Urinary bladder (tissue), 4 donors: Measurements from ENCODE around the gene CCNL2. TPM values are rescaled to one million over a fixed set of nuclear protein-coding genes. Genes with fewer than 3 reads are reported as not detected.
"Not testable (repeated sequence)": the region's sequence is repeated elsewhere in the genome, so short reads cannot be mapped to it uniquely, and the experiment has no call there.

Source experiments
- DNase-seq: peaks from one replicate; pipeline ENCODE4 v3.0.0-alpha.2; 2015; ENCODE audit errors: extremely low spot score
- H3K27ac ChIP-seq: one replicate; pipeline ENCODE4 v1.5.1; 2013; ENCODE audit warnings: low read depth, mild to moderate bottlenecking, moderate library complexity
- H3K36me3 ChIP-seq: one replicate; pipeline ENCODE4 v1.6.1; 2013; ENCODE audit warnings: mild to moderate bottlenecking, moderate library complexity; ENCODE audit not compliant: insufficient read depth
- H3K4me1 ChIP-seq: one replicate; pipeline ENCODE4 v1.6.1; 2013; ENCODE audit warnings: mild to moderate bottlenecking, moderate library complexity; ENCODE audit not compliant: insufficient read depth
- H3K4me3 ChIP-seq: one replicate; pipeline ENCODE4 v1.5.1; 2013; ENCODE audit warnings: low read depth, low read length
- WGBS: extraction: QIAGEN DNeasy Blood & Tissue Kit; methylation state at CpG from one replicate; pipeline ENCODE4 v1.1.7; 2013; 5-methylcytosine and 5-hydroxymethylcytosine counted together
- polyA plus RNA-seq: library from polyadenylated mRNA; stranded (reverse); fragments of 200-250 nt; gene quantifications from one replicate; pipeline ENCODE4 v1.2.3, GENCODE V29; 2013
- total RNA-seq: library from RNA; depleted of rRNA; stranded (reverse); fragments of >200 nt; gene quantifications from one replicate; pipeline ENCODE4 v1.2.3, GENCODE V29; 2014
- donor health status: healthy with polysubstance abuse.
- donor health status: healthy.

CCNL2 gene
- total and polyA plus RNA-seq, 2 donors, result 146 to 226 TPM

DNA sequence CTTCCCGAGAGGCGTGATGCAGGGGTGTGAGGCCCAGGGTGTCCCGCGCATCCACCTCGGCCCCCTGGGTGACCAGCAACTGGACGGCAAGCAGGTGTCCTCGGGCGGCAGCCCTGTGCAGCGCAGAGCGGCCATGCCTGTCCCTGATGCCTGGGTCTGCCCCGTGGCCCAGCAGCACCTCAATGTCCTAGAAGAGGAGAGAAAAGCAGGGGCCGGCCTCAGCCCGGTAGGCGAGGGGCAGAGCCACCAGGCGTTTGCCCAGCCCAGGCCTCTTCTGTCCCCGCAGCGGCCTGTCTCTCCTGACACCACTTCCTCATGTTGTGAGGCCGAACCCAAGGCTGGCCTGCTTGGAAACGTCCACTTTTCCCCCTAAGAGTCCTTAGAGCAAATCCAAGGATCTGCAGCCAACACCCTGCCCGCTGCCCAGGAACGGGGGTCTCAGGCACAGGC, 20.3 kb upstream of the CCNL2 start:
- Histone ChIP-seq H3K27ac (peak overlapping the region; percentile 42), H3K36me3 (no peaks in the 10 kb centered on the region), H3K4me1 (no peaks in the 10 kb centered on the region), H3K4me3 (peak overlapping the region; percentile 69)
- WGBS, result 84% methylated on average over 21 of the region's 21 CpGs
- no peak for DNase-seq

- no peak overlapping the region for H3K4me3 ChIP-seq
- no peak overlapping the region for H3K27ac ChIP-seq
- H3K4me1 ChIP-seq, result no peaks in the 10 kb centered on the region
- no peak for DNase-seq
- 91% methylated on average over 26 of the region's 26 CpGs for WGBS
- no peaks in the 10 kb centered on the region for H3K36me3 ChIP-seq
These were observed 19.6 kb upstream of the CCNL2 start for GRCh38 chr1:1418464-1419362.

- H3K4me1 ChIP-seq, DNase-seq: not testable (repeated sequence)
These were observed 18.8 kb upstream of the CCNL2 start for GRCh38 chr1:1417825-1418463.

GRCh38 chr1:1417396-1417795, 18.3 kb upstream of the CCNL2 start:
- not testable (repeated sequence) for DNase-seq, H3K4me3 ChIP-seq, H3K27ac ChIP-seq, H3K36me3 ChIP-seq, H3K4me1 ChIP-seq
- 73% methylated on average over 5 of the region's 5 CpGs for WGBS

More at GRCh38 chr1:1417825-1418463, 18.8 kb upstream of the CCNL2 start:
- not testable (repeated sequence) for H3K36me3 ChIP-seq, H3K4me3 ChIP-seq, H3K27ac ChIP-seq
- WGBS, result 82% methylated on average over 25 of the region's 25 CpGs

- WGBS, result 72% methylated on average over 13 of the region's 13 CpGs
- no peak overlapping the region for H3K4me3 ChIP-seq
- H3K27ac ChIP-seq, result no peak overlapping the region
- no peaks in the 10 kb centered on the region for H3K36me3 ChIP-seq
- DNase-seq, result no peak
- no peaks in the 10 kb centered on the region for H3K4me1 ChIP-seq
These were observed 16.6 kb upstream of the CCNL2 start for GRCh38 chr1:1415751-1416150.

DNA sequence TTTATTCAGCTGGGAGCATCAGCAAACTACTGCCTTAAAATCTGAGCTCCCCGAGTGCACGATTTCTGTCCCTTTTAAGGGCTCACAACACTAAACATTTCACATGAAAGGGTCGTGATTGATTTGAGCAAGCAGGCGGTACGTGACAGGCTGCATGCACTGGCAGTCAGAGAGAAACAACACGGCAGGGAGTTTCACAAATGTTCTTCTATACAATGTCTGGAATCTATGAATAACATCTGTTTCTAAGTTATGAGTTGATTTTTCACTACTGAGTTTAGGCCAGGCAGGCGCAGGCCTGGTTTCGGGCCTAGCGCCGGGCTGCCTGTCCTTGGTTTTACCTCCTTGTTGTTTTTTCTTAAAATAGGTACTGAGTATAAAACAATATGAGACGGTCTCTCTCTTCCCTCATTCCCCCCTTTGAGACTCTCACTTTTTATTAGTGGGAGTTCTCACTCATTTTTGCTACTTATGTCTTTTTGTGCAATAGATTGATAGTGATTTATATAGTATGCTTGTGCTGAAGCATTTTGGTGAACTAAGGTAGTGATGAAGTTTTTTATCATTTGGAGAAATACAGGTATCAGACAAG, 13.3 kb upstream of the CCNL2 start:
- 95% methylated on average over 11 of the region's 11 CpGs for WGBS
- DNase-seq, result not testable (repeated sequence)

GRCh38 chr1:1411626-1412025, 12.5 kb upstream of the CCNL2 start:
- no peak overlapping the region for H3K27ac ChIP-seq
- H3K4me1 ChIP-seq, result no peaks in the 10 kb centered on the region
- no peak for DNase-seq
- H3K36me3 ChIP-seq, result no peaks in the 10 kb centered on the region
- 90% methylated on average over 13 of the region's 13 CpGs for WGBS
- H3K4me3 ChIP-seq, result no peak overlapping the region

More for the DNA sequence above, 13.3 kb upstream of the CCNL2 start:
- H3K36me3 ChIP-seq, H3K4me3 ChIP-seq, H3K4me1 ChIP-seq, H3K27ac ChIP-seq: not testable (repeated sequence)

DNA sequence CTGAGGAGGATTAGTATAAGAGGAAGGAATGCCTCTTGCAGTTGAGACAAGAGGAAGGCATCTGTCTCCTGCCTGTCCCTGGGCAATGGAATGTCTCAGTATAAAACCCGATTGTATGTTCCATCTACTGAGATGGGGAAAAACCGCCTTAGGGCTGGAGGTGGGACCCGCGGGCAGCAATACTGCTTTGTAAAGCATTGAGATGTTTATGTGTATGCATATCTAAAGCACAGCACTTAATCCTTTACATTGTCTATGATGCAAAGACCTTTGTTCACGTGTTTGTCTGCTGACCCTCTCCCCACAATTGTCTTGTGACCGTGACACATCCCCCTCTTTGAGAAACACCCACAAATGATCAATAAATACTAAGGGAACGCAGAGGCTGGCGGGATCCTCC, 11.1 kb upstream of the CCNL2 start:
- WGBS, result 51% methylated on average over 8 of the region's 8 CpGs

DNA sequence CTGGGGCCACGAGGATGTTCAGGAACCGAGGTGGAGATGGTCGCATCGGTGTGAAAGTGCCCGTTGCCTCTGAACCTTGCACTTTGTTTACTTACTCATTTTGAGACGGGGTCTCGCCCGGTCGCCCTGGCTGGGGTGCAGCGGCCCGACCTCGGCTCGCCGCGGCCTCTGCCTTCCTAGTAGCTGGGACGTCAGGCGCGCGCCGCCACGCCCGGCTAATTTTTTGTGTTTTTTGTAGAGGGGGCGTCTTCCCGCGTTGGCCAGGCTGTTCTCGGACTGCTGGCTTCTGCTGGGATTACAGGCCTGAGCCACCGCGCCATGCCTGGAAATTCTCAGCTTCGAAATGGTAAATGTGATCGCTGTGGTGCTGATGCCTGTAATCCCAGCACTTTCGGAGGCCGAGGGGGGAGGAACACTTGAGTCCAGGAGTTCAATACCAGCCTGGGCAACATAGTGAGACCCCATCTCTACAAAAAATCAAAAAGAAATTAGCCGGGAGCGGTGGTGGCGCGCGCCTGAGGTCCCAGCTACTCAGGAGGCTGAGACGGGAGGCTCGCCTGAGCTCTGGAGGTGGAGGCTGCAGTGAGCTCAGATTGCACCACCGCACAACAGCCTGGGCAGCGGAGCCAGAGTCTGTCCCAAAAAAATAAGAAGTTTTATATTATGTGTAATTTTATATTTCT, 8.6 kb upstream of the CCNL2 start:
- 7% methylated on average over 41 of the region's 41 CpGs for WGBS

More for the DNA sequence above, 11.1 kb upstream of the CCNL2 start:
- H3K27ac ChIP-seq, DNase-seq, H3K4me1 ChIP-seq, H3K36me3 ChIP-seq, H3K4me3 ChIP-seq: not testable (repeated sequence)

DNA sequence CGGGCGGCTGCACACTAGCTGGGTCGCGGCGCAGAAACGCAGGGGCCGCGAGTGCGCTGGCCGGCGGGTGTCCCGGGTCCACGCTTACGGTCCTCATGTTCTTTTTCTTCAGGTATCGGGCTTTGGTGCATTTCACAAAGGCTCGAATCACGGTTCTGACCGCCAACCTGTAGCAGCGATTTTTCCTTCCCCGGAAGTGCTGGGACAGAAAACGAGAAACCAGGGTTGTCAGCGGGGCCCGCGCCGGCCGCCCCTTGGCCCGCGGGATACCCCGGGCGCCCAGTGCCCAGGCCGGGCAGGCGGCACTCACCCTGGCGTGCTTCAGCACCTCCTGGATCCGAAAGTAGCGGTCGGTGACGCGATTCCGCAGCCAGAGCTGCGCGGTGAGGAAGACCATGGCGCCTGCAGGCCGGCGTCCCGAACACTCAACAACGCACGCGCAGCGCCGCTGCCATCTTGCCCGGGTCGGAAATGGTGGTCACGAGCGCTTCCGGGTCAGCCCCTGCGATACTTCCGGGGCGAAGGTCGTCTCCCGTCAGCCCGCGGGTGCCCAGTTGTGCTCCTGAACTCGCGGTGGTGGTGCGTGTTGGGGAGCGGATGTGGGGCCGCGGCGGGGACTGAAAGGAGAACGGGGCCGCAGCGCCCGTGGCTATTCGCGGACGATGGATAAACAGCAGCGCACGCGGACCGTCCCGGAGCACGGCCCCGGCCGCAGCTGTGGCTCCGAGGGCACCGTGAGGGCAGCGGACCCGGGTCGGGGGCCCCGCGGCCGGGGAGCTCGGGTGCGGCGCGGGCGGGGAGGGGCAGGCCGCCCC, 7.9 kb upstream of the CCNL2 start, which contains the start of gene MRPL20:
Gene MRPL20, minus strand, starts transcription at position 473 of the 815 bp plus-strand sequence. Its CDS starts 76 bp downstream, at position 397.
- Histone ChIP-seq H3K4me1 (peaks cover 2% of the 10 kb centered on the region), H3K27ac (peak within 1 kb of the TSS; percentile 81), H3K4me3 (peak within 1 kb of the TSS; percentile 97), H3K36me3 (peaks cover 1% of the 10 kb centered on the region)
- DNase-seq, result peak; percentile 82
- WGBS, result under 1% methylated on average over 98 of the region's 98 CpGs

More for the DNA sequence above, 8.6 kb upstream of the CCNL2 start:
- DNase-seq, result no peak
- Histone ChIP-seq H3K27ac (peak overlapping the region; percentile 81), H3K36me3 (no peaks in the 10 kb centered on the region), H3K4me3 (peak overlapping the region; percentile 97), H3K4me1 (peaks cover 2% of the 10 kb centered on the region)

DNA sequence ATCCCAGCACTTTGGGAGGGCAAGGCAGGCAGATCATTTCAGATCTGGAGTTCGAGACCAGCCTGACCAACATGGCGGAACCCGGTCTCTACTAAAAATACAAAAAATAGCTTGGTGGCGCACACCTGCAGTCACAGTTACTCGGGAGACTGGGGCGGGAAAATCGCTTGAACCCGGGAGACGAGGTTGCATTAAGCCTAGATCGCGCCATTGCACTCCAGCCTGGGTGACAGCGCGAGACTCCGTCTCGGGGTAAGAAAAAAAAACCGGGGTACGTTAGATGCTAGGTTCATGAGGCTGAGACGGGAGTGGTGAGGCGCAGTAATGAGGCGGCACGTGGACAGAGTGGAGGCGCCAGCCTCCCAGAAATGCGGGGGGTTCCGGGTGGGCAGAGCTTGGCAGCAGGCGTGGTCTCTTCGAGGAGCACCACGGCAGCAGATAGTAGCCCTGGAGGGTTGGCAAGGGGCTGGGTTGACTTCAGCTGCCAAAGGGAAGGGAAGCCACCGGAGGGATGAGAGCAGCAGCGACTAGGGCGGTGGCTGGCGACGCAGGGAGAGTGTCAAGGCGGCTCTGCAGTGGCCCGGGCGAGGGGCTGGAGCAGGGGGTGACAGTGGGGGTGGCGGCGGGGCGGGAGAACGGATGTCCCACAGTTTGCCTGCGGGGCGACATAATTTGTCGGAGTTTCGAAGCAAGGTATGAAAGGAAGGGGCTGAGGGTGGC, 7.1 kb upstream of the CCNL2 start:
- Histone ChIP-seq H3K27ac (no peak overlapping the region), H3K4me3 (peak overlapping the region; percentile 97), H3K36me3 (peaks cover 3% of the 10 kb centered on the region), H3K4me1 (peaks cover 2% of the 10 kb centered on the region)
- 41% methylated on average over 43 of the region's 43 CpGs for WGBS
- no peak for DNase-seq

- no peak overlapping the region for H3K27ac ChIP-seq
- H3K36me3 ChIP-seq, result peaks cover 3% of the 10 kb centered on the region
- DNase-seq, result no peak
- 75% methylated on average over 7 of the region's 7 CpGs for WGBS
- no peak overlapping the region for H3K4me3 ChIP-seq
- peaks cover 2% of the 10 kb centered on the region for H3K4me1 ChIP-seq
These were observed 4.5 kb upstream of the CCNL2 start for GRCh38 chr1:1403653-1404052.
